HG03520 (cell line): ENCODE data around the gene DLEC1.
"Not testable (repeated sequence)": the region's sequence is repeated elsewhere in the genome, so short reads cannot be mapped to it uniquely, and the experiment has no call there.

ENCODE experiments used
- ATAC-seq: cut with Tn5 transposase; IDR thresholded peaks from one replicate; pipeline ENCODE4 v1.9.1; 2021; ENCODE audit warnings: mild to moderate bottlenecking, moderate library complexity; ENCODE audit not compliant: unreplicated experiment

Gene DLEC1

GRCh38 chr3:38135621-38136277 is 96.7 kb downstream of the DLEC1 start:
- not testable (repeated sequence) for ATAC-seq

- no peak for ATAC-seq
These were observed 97.4 kb downstream of the DLEC1 start for GRCh38 chr3:38136393-38136776.

- peak; percentile 88 for ATAC-seq
These were observed 98.0 kb downstream of the DLEC1 start, which contains the start of gene ACAA1 for GRCh38 chr3:38136777-38137614. TSS of gene ACAA1 (minus strand) at chr3:38137127. CDS start at chr3:38137035, 92 bp downstream.

GRCh38 chr3:38137615-38138348 is 98.8 kb downstream of the DLEC1 start:
- no peak for ATAC-seq

GRCh38 chr3:38138349-38139190 is 99.6 kb downstream of the DLEC1 start, which contains the start of gene MYD88:
TSS of gene MYD88 (plus strand) at chr3:38138661. CDS start at chr3:38138701, 40 bp downstream.
- ATAC-seq, result peak; percentile 33

GRCh38 chr3:38139191-38139590 is 100.2 kb downstream of the DLEC1 start:
- no peak for ATAC-seq

GRCh38 chr3:38139652-38140051 is 100.6 kb downstream of the DLEC1 start:
- no peak for ATAC-seq

GRCh38 chr3:38140326-38141172 is 101.5 kb downstream of the DLEC1 start:
- ATAC-seq, result no peak

- ATAC-seq, result no peak
These were observed 102.4 kb downstream of the DLEC1 start for GRCh38 chr3:38141173-38141951.

GRCh38 chr3:38141952-38142273 is 102.9 kb downstream of the DLEC1 start:
- ATAC-seq, result no peak

GRCh38 chr3:38142959-38143358 is 104.0 kb downstream of the DLEC1 start:
- no peak for ATAC-seq

GRCh38 chr3:38143511-38143910 is 104.5 kb downstream of the DLEC1 start:
- ATAC-seq, result no peak

GRCh38 chr3:38146504-38146903 is 107.5 kb downstream of the DLEC1 start:
- ATAC-seq, result no peak

GRCh38 chr3:38147421-38147820 is 108.4 kb downstream of the DLEC1 start:
- ATAC-seq, result no peak

GRCh38 chr3:38148311-38148882 is 109.4 kb downstream of the DLEC1 start:
- ATAC-seq, result no peak

- ATAC-seq, result no peak
These were observed 110.7 kb downstream of the DLEC1 start for GRCh38 chr3:38149708-38150107.

GRCh38 chr3:38150780-38151528 is 111.9 kb downstream of the DLEC1 start:
- ATAC-seq, result no peak
